ENCODE measurements around the gene BPIFB3. TPM values are rescaled to one million over a fixed set of nuclear protein-coding genes. Genes with fewer than 3 reads are reported as not detected.
A peak's percentile ranks its signal among the peaks of the same experiment; 100 is the strongest.

Gene BPIFB3
- total RNA-seq, 2 donors from 2014 or later: not detected

- no peaks in the 10 kb centered on the region for H3K36me3 ChIP-seq (ENCODE audit: control insufficient read depth, insufficient read depth, low read length)
- H3K9me3 ChIP-seq (ENCODE audit: control insufficient read depth, low read length): no peaks in the 10 kb centered on the region
- no peak overlapping the region for H3K9ac ChIP-seq (ENCODE audit: extremely low read depth, low read length, poor library complexity, severe bottlenecking)
- H3K9me3 Mint-ChIP-seq: no peaks in the 10 kb centered on the region
- H3K36me3 Mint-ChIP-seq (ENCODE audit: low read depth): no peaks in the 10 kb centered on the region
- no peaks in the 10 kb centered on the region for H3K27me3 ChIP-seq (ENCODE audit: control insufficient read depth, insufficient read depth, low read length, poor library complexity, severe bottlenecking)
- no peaks in the 10 kb centered on the region for H3K4me1 ChIP-seq (ENCODE audit: control insufficient read depth, insufficient read depth, low read length)
- no peak overlapping the region for H3K27ac Mint-ChIP-seq
- H3K4me3 Mint-ChIP-seq: no peak overlapping the region
- no peak overlapping the region for H3K27ac ChIP-seq (ENCODE audit: low read depth, low read length)
- WGBS, 2 experiments (ENCODE audit: insufficient coverage in 1 of 2, insufficient read length in 1 of 2): 95 to 96% methylated on average over 4 to 7 of the region's 7 CpGs
- no peak overlapping the region for H3K4me3 ChIP-seq (ENCODE audit: low read length)
- peaks cover 4% of the 10 kb centered on the region for H3K27me3 Mint-ChIP-seq (ENCODE audit: insufficient read depth)
- no peaks in the 10 kb centered on the region for H3K4me1 Mint-ChIP-seq
- DNase-seq: no peak
- peak; percentile 12 for TF ChIP-seq CTCF (conservative IDR thresholded peaks at IDR 0.05)
Measured at GRCh38 chr20:33028875-33029274, 24.8 kb upstream of the BPIFB3 start.

- no peak overlapping the region for H3K27ac Mint-ChIP-seq
- no peak overlapping the region for H3K9ac ChIP-seq (ENCODE audit: extremely low read depth, low read length, poor library complexity, severe bottlenecking)
- H3K36me3 Mint-ChIP-seq (ENCODE audit: low read depth): no peaks in the 10 kb centered on the region
- no peak for TF ChIP-seq CTCF (conservative IDR thresholded peaks at IDR 0.05)
- H3K27me3 Mint-ChIP-seq (ENCODE audit: insufficient read depth): peaks cover 6% of the 10 kb centered on the region
- H3K4me3 ChIP-seq (ENCODE audit: low read length): no peak overlapping the region
- H3K9me3 ChIP-seq (ENCODE audit: control insufficient read depth, low read length): no peaks in the 10 kb centered on the region
- H3K36me3 ChIP-seq (ENCODE audit: control insufficient read depth, insufficient read depth, low read length): no peaks in the 10 kb centered on the region
- no peak for DNase-seq
- H3K27ac ChIP-seq (ENCODE audit: low read depth, low read length): no peak overlapping the region
- H3K4me3 Mint-ChIP-seq: no peak overlapping the region
- H3K9me3 Mint-ChIP-seq: no peaks in the 10 kb centered on the region
- no peaks in the 10 kb centered on the region for H3K27me3 ChIP-seq (ENCODE audit: control insufficient read depth, insufficient read depth, low read length, poor library complexity, severe bottlenecking)
- 89 to 94% methylated on average over 7 to 9 of the region's 9 CpGs for WGBS, 2 experiments (ENCODE audit: insufficient coverage in 1 of 2, insufficient read length in 1 of 2)
- no peaks in the 10 kb centered on the region for H3K4me1 ChIP-seq (ENCODE audit: control insufficient read depth, insufficient read depth, low read length)
- H3K4me1 Mint-ChIP-seq: no peaks in the 10 kb centered on the region
Measured at GRCh38 chr20:33030076-33030475, 23.6 kb upstream of the BPIFB3 start.

- H3K27ac ChIP-seq (ENCODE audit: low read depth, low read length): no peak overlapping the region
- H3K27me3 ChIP-seq (ENCODE audit: control insufficient read depth, insufficient read depth, low read length, poor library complexity, severe bottlenecking): no peaks in the 10 kb centered on the region
- 89 to 91% methylated on average over 4 to 6 of the region's 6 CpGs for WGBS, 2 experiments (ENCODE audit: insufficient coverage in 1 of 2, insufficient read length in 1 of 2)
- no peak overlapping the region for H3K9ac ChIP-seq (ENCODE audit: extremely low read depth, low read length, poor library complexity, severe bottlenecking)
- no peak for DNase-seq
- H3K36me3 ChIP-seq (ENCODE audit: control insufficient read depth, insufficient read depth, low read length): no peaks in the 10 kb centered on the region
- TF ChIP-seq CTCF (conservative IDR thresholded peaks at IDR 0.05): no peak
- H3K36me3 Mint-ChIP-seq (ENCODE audit: low read depth): no peaks in the 10 kb centered on the region
- no peaks in the 10 kb centered on the region for H3K4me1 ChIP-seq (ENCODE audit: control insufficient read depth, insufficient read depth, low read length)
- no peaks in the 10 kb centered on the region for H3K9me3 ChIP-seq (ENCODE audit: control insufficient read depth, low read length)
- H3K4me3 Mint-ChIP-seq: no peak overlapping the region
- no peaks in the 10 kb centered on the region for H3K9me3 Mint-ChIP-seq
- peaks cover 9% of the 10 kb centered on the region for H3K27me3 Mint-ChIP-seq (ENCODE audit: insufficient read depth)
- no peak overlapping the region for H3K27ac Mint-ChIP-seq
- no peak overlapping the region for H3K4me3 ChIP-seq (ENCODE audit: low read length)
- no peaks in the 10 kb centered on the region for H3K4me1 Mint-ChIP-seq
Measured at GRCh38 chr20:33030569-33030968, 23.1 kb upstream of the BPIFB3 start.

All from endodermal cell (in vitro differentiated cells).